KOPT-K1 (cell line): ENCODE measurements around the gene CTBP1.

Experiments
- H3K27ac ChIP-seq: fragments of 200-600 bp; sonication (generic); 2 replicates; pipeline ENCODE4 v1.5.1; 2016; ENCODE audit warnings: antibody characterized with exemption, mild to moderate bottlenecking, low read depth, low read length; ENCODE audit not compliant: poor library complexity, severe bottlenecking
- H3K36me3 ChIP-seq: fragments of 200-600 bp; sonication (generic); 2 replicates; pipeline ENCODE4 v1.5.1; 2017; ENCODE audit warnings: antibody characterized with exemption, mild to moderate bottlenecking, low read length, moderate library complexity; ENCODE audit not compliant: insufficient read depth
- H3K9me3 ChIP-seq: fragments of 200-600 bp; sonication (generic); 2 replicates; pipeline ENCODE4 v1.5.1; 2017; ENCODE audit warnings: antibody characterized with exemption, low read length, mild to moderate bottlenecking; ENCODE audit not compliant: insufficient read depth, poor library complexity, severe bottlenecking

The CTBP1 gene

DNA sequence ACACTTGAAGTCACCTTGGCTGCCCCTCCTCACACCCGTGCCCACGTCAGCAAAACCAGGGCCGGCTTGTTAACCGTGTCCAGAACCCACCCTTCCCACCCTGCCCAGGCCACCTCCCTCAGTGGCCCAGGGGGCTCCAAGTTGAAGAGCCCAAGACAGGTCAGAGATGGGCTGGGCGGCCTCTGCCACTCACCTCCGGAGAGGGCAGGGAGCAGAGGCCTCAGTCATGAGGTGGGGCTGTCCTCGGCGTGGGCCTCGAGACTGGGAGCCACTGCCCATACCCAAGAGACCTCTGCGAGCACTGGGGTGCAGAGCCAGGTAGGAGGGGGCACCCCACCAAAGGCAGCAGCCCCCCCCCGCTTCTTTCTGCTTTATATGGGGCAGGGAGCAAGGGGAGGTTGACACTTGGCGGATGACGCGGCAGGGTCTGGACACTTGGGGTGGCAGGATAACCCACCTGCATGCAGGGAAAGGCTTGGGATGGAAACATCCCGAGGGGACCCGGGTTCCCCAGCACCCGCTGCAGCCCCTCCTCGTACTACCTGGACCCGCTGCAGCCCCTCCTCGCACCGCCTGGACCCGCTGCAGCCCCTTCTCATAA, 38.6 kb downstream of the CTBP1 start:
- Histone ChIP-seq H3K27ac (no peak overlapping the region), H3K36me3 (peaks cover 73% of the 10 kb centered on the region)

DNA sequence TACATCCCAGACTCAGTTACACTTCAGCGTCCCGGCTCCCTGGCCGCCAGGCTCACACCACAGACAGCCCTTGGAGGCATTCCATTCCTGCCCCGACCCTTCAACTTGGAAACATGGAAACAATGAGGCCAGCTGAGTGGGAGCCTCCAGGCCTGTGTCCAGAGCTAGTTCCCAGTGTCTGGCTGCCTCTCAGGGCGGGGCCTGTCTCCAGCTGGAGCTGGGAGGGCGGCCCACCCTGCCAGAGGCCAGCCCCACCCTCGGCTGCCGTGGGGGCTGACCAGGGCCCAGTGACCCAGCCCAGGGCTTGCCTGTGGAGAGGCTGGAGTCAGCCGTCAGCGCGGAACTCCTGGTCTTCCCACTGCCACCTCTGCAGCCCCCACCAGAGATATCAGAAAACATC, 39.1 kb downstream of the CTBP1 start:
- no peaks in the 10 kb centered on the region for H3K9me3 ChIP-seq
- no peak overlapping the region for H3K27ac ChIP-seq
- peaks cover 72% of the 10 kb centered on the region for H3K36me3 ChIP-seq

More for the DNA sequence above, 38.6 kb downstream of the CTBP1 start:
- no peaks in the 10 kb centered on the region for H3K9me3 ChIP-seq

GRCh38 chr4:1208970-1209704, 39.8 kb downstream of the CTBP1 start:
- Histone ChIP-seq H3K9me3 (no peaks in the 10 kb centered on the region), H3K27ac (no peak overlapping the region), H3K36me3 (peaks cover 72% of the 10 kb centered on the region)

DNA sequence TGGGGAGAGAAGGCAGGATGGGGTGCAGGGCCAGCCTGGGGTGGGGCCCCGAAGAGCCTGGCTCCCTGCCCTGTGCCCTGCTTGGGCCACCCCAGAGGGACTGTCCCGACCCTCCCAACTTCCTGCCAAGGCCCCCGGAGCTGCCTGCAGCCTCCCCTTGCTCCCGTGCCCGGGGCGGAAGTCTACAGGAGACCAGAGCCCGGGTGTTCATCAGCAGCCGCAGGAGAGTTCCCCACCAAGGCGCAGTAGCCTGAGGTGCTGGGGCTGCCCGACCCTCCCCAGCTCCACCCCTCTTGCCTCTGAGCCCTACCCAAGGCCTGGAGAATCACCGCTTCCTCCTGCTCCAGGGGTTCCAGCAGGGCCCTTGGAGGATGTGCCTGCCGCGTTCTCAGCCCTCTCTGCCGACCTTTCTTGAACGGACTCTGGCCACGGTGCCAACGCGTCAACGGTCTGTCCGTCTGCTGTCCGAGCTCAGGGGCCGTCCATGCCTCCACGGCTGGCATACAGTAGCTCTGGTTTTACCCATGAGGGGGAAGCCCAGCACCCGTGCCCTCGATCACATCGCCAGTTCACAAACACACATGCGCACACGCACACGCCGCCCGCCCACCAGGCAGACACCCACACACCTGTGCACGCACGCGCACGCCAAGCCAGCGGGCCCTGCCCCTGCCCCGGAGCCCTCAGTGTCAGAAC, 40.5 kb downstream of the CTBP1 start:
- H3K27ac ChIP-seq: no peak overlapping the region
- H3K9me3 ChIP-seq: no peaks in the 10 kb centered on the region
- peaks cover 66% of the 10 kb centered on the region for H3K36me3 ChIP-seq

DNA sequence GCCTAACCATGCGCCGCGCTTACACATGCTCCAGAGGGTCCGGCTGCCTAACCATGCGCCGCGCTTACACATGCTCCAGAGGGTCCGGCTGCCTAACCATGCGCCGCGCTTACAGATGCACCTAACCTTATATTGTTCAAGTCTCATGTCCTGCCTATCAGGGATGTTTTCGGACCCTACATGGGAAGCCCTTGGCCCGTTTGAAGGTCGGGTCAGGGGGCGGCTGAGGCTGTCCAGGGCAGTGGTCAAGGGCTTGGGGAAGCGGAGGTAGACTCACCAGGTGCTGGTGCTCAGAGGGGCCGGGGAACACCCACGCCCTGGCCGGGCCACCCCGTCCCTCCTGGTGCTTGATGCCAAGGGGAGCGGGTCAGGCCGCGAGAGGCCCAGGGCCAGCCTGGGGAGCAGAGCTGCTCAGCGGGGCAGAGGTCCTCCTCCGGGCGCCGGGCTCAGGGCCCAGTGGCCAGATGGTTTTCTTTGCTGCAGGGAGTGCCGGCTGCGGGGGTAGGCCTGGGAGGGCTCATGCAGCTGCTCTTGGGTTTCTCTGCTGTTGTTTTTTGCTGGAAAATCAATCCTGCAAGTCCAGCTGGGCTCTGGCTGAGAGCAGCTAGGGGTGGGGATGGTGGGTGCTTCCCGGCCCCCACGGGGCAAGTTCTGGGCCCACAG, 41.2 kb downstream of the CTBP1 start:
- no peaks in the 10 kb centered on the region for H3K9me3 ChIP-seq
- H3K27ac ChIP-seq: no peak overlapping the region
- peaks cover 60% of the 10 kb centered on the region for H3K36me3 ChIP-seq

- no peak overlapping the region for H3K27ac ChIP-seq
- H3K9me3 ChIP-seq: no peaks in the 10 kb centered on the region
- H3K36me3 ChIP-seq: peaks cover 53% of the 10 kb centered on the region
Measured at GRCh38 chr4:1207157-1207470, 41.8 kb downstream of the CTBP1 start.

DNA sequence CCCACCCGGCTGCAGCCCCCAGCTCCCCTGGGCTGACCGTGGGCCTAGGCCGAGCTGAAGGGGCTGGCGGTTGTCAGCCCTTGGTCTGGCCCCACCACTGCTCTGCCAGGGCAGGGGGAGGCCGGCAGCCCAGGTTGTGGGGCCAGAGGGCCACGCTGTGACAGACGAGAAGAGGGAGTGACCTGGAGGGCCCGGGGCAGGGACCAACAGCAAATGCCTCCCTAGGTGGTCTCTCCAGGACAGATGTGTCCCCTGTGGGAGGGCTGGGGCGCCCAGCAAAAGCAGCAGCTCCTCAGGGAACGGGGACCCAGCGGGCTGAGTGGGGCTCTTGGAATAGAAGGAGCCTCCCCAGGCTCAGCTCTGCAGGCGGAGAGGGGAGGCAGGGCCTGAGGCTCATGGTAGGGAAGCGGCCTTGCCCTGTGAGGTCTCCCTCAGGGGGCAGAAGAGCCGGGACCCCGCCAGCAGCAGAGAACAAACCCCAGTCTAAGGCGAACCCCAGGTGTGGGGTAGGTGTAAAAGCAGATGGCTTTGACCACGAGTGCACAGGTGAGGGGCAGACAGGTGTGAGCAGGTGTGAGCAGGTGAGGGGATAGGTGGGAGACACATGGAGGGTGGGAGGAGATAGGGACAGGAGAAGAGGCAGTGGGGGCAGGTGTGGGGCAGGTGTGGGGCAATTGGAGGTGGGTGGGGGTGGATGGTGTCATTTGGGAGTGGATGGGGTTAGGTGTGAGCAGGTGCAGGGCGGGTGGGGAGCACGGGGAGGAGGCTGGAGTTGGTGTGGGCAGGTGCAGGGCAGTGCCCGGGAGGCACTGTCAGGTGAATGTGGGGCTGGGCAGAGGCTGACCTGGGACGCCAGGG, 42.4 kb downstream of the CTBP1 start:
- peak overlapping the region; percentile 16 for H3K27ac ChIP-seq

GRCh38 chr4:1205586-1206298, 43.2 kb downstream of the CTBP1 start:
- peaks cover 40% of the 10 kb centered on the region for H3K36me3 ChIP-seq
- no peaks in the 10 kb centered on the region for H3K9me3 ChIP-seq
- H3K27ac ChIP-seq: peak overlapping the region; percentile 16

More for the DNA sequence above, 42.4 kb downstream of the CTBP1 start:
- Histone ChIP-seq H3K36me3 (peaks cover 48% of the 10 kb centered on the region), H3K9me3 (no peaks in the 10 kb centered on the region)

- Histone ChIP-seq H3K36me3 (peaks cover 32% of the 10 kb centered on the region), H3K27ac (peak overlapping the region; percentile 100), H3K9me3 (no peaks in the 10 kb centered on the region)
Measured at GRCh38 chr4:1204828-1205585, 43.9 kb downstream of the CTBP1 start.

GRCh38 chr4:1204286-1204827, 44.6 kb downstream of the CTBP1 start:
- H3K9me3 ChIP-seq: no peaks in the 10 kb centered on the region
- H3K36me3 ChIP-seq: peaks cover 26% of the 10 kb centered on the region
- peak overlapping the region; percentile 100 for H3K27ac ChIP-seq

DNA sequence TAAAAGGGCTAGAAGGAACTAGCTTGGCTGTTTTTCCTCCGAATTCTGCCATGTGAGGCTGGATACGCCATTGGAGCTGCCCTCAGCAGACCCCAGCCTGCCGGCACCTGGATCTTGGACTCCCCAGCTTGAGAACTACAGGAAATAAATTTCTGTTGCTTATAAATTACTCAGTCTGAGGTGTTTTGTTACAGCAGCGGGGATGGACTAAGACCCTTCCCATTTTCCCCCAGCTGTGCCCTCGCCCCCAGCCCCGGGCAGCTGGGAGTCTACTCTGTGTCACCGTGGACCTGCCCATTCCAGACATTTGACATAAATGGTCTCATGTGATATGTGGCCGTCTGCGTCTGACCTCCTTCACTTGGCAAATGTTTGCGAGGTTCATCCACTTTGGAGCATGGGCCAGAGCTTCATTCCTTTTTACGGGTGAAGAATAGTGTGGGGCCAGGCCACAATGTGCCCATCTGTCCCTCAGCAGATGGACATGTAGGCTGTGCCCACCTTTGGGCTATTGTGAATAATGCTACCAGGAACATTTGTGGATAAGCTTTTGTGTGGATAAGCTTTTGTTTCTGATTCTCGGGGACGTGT, 45.8 kb downstream of the CTBP1 start:
- Histone ChIP-seq H3K36me3 (peaks cover 23% of the 10 kb centered on the region), H3K9me3 (no peaks in the 10 kb centered on the region), H3K27ac (peak overlapping the region; percentile 100)

- peak overlapping the region; percentile 100 for H3K27ac ChIP-seq
- no peaks in the 10 kb centered on the region for H3K9me3 ChIP-seq
- H3K36me3 ChIP-seq: peaks cover 28% of the 10 kb centered on the region
Measured at GRCh38 chr4:1202526-1203011, 46.4 kb downstream of the CTBP1 start.
